ENCODE data around the gene KCNH8.

DNA sequence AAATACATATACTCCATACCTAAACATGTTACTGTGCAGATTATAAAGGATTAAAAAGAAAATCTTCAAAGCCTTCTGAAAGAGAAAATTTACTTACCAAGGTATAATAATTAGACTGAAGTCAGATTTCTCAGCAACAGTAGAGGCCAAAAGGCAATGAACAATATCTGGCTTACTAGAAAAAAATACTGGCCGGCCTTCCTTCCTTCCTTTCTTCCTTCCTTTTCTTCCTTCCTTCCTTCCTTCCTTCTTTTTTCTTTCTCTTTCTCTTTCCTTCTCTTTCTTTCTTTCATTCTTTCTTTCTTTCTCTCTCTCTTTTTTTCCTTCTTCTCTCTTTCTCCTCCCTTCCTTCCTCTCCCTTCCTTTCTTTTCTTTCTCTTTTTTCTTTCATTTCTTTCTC lies 209.6 kb downstream of the KCNH8 start:
- TF ChIP-seq, protein P1, sequence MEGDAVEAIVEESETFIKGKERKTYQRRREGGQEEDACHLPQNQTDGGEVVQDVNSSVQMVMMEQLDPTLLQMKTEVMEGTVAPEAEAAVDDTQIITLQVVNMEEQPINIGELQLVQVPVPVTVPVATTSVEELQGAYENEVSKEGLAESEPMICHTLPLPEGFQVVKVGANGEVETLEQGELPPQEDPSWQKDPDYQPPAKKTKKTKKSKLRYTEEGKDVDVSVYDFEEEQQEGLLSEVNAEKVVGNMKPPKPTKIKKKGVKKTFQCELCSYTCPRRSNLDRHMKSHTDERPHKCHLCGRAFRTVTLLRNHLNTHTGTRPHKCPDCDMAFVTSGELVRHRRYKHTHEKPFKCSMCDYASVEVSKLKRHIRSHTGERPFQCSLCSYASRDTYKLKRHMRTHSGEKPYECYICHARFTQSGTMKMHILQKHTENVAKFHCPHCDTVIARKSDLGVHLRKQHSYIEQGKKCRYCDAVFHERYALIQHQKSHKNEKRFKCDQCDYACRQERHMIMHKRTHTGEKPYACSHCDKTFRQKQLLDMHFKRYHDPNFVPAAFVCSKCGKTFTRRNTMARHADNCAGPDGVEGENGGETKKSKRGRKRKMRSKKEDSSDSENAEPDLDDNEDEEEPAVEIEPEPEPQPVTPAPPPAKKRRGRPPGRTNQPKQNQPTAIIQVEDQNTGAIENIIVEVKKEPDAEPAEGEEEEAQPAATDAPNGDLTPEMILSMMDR (IDR thresholded peaks at IDR 0.05), result no peak
- no peak for TF ChIP-seq EP300 (IDR thresholded peaks at IDR 0.05; ENCODE audit: low read depth)
